ENCODE data around the gene ZSWIM4. TPM values are rescaled to one million over a fixed set of nuclear protein-coding genes. Genes with fewer than 3 reads are reported as not detected.
A peak's percentile ranks its signal among the peaks of the same experiment; 100 is the strongest.

ZSWIM4 gene
- total RNA-seq, 6 experiments from 2014 or later: 5.0 to 6.0 (median 5.2) TPM

DNA sequence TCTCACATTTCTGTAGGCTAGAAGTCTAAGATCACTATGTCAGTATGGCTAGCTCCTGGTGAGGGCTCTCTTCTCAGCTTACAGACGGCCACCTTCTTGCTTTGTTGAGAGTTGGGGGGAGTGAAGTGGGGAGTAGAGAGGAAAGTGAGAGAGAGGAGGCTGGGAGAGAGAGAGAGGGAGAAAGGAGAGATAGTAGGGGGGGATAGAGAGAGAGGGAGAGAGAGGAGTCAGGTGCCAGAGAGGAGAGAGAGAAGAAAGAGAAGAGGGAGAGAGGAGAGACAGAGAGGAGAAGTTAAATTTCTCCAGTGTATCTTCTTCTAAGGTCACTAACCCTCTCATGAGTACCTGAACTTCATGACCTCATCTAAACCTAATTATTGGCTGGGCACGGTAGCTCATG lies 28.7 kb downstream of the ZSWIM4 start:
- H3K4me1 Mint-ChIP-seq (ENCODE audit: low read depth): peaks cover 25% of the 10 kb centered on the region
- H3K27ac Mint-ChIP-seq: no peak overlapping the region
- H3K27me3 Mint-ChIP-seq (ENCODE audit: insufficient read depth): peaks cover 23% of the 10 kb centered on the region
- DNase-seq: no peak
- no peaks in the 10 kb centered on the region for H3K9me3 Mint-ChIP-seq
- no peak overlapping the region for H3K4me3 Mint-ChIP-seq
- TF ChIP-seq CTCF (IDR thresholded peaks at IDR 0.05): no peak
- peaks cover 27% of the 10 kb centered on the region for H3K36me3 Mint-ChIP-seq (ENCODE audit: low read depth)

DNA sequence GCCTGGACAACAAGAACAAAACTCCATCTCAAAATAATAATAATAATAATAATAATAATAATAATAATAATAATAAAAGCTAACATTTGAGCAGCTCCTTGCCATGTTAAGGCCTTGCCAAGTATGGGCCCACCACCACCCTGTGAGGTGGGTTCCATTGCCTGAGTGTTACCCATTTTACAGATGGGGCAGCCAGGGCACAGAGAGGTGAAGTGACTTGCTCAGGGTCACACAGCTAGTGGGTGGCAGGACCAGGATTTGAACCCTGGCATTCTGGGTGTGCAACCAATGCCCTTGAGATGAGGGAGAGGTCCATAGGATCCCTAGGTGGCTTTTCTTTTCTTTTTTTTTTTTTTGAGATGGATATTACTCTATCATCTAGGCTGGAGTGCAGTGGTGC lies 29.5 kb downstream of the ZSWIM4 start:
- Mint-ChIP-seq H3K4me1 (ENCODE audit: low read depth) (peaks cover 25% of the 10 kb centered on the region), H3K4me3 (no peak overlapping the region), H3K27me3 (ENCODE audit: insufficient read depth) (peaks cover 31% of the 10 kb centered on the region), H3K27ac (no peak overlapping the region), H3K9me3 (peaks cover 6% of the 10 kb centered on the region; the same call in 1 of the 2 replicates), H3K36me3 (ENCODE audit: low read depth) (peaks cover 29% of the 10 kb centered on the region)
- TF ChIP-seq CTCF (IDR thresholded peaks at IDR 0.05): no peak
- DNase-seq: no peak

GRCh38 chr19:13825489-13826441 lies 30.5 kb downstream of the ZSWIM4 start:
- Mint-ChIP-seq H3K4me3 (0 out of 2 replicates have a peak overlapping the region, but pooled peaks have one; percentile 8), H3K27me3 (ENCODE audit: insufficient read depth) (peaks cover 42% of the 10 kb centered on the region), H3K9me3 (peaks cover 16% of the 10 kb centered on the region), H3K27ac (peak overlapping the region; percentile 68), H3K36me3 (ENCODE audit: low read depth) (peaks cover 37% of the 10 kb centered on the region), H3K4me1 (ENCODE audit: low read depth) (peaks cover 20% of the 10 kb centered on the region)
- TF ChIP-seq CTCF (IDR thresholded peaks at IDR 0.05): peak; percentile 63
- DNase-seq: no peak

DNA sequence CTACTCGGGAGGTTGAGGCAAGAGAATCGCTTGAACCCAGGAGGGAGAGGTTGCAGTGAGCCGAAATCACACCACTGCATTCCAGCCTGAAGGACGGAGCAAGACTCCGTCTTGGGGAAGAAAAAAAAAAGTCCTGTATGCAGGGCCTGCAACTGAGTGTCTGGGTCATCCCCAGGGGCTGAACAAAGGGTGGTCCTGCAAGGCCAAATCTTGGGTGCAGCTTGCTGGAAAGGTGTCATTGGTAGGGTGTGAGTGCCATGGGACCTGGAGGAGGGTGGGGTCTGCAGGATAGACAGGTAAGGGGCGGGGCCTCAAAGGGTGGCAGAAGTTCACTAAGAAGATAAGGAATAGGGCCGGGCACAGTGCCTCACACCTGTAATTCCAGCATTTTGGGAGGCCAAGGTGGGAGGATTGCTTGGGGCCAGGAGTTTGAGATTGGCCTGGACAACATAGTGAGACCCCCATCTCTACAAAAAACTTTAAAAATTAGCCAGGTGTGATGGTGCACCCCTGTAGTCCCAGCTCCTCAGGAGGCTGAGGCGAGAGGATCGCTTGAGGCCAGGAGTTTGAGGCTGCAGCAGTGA lies 31.5 kb downstream of the ZSWIM4 start:
- peaks cover 44% of the 10 kb centered on the region for H3K36me3 Mint-ChIP-seq (ENCODE audit: low read depth)
- no peak for DNase-seq
- peaks cover 50% of the 10 kb centered on the region for H3K27me3 Mint-ChIP-seq (ENCODE audit: insufficient read depth)
- H3K27ac Mint-ChIP-seq: no peak overlapping the region; the same call in 1 of the 2 replicates
- peaks cover 26% of the 10 kb centered on the region for H3K9me3 Mint-ChIP-seq
- peak; percentile 20; the same call in 1 of the 2 replicates for TF ChIP-seq CTCF (IDR thresholded peaks at IDR 0.05)
- peaks cover 21% of the 10 kb centered on the region for H3K4me1 Mint-ChIP-seq (ENCODE audit: low read depth)
- H3K4me3 Mint-ChIP-seq: peak overlapping the region; percentile 8; the same call in 1 of the 2 replicates

DNA sequence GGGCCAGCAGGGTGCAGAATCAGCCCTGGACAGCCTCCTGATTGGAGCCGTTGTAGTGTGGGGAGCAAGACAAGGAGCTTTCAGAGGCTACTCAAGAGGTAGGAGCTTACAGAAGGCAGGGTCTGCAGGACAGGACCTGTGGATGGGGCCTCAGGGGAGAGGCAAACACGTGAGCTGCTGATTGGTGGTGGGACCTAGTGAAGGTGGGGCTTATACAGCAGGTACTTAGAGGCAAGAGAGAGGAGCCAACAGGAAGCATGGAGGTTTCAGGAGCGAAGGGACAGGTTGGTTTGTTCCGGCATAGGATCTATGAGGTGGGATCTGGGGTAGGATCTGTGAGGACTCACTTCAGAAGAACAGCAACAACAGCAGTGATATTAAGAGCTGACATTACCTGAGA lies 32.4 kb downstream of the ZSWIM4 start:
- TF ChIP-seq CTCF (IDR thresholded peaks at IDR 0.05): peak; percentile 20; the same call in 1 of the 2 replicates
- Mint-ChIP-seq H3K27me3 (ENCODE audit: insufficient read depth) (peaks cover 59% of the 10 kb centered on the region), H3K4me1 (ENCODE audit: low read depth) (peaks cover 23% of the 10 kb centered on the region), H3K27ac (peak overlapping the region; percentile 14; the same call in 1 of the 2 replicates), H3K36me3 (ENCODE audit: low read depth) (peaks cover 47% of the 10 kb centered on the region), H3K4me3 (no peak overlapping the region), H3K9me3 (peaks cover 35% of the 10 kb centered on the region)
- DNase-seq: no peak

Measured in HFFc6 (cell line).